Endothelial cell of umbilical vein (primary cell): Measurements from ENCODE around the gene CORO7. TPM values are rescaled to one million over a fixed set of nuclear protein-coding genes. Genes with fewer than 3 reads are reported as not detected.

ENCODE experiments used
- BruUV-seq: library from RNA; stranded (reverse); fragments of 400-500 nt; replicated peaks from 2 replicates; lab custom pipeline; 2021; lab: Mats Ljungman, UMichigan
- CTCF ChIA-PET: fragments of 300-600, 350-600 bp; sonication (Branson Sonifier 250); formaldehyde crosslinking; loops from one replicate; lab custom pipeline; 2021; ENCODE audit warnings: antibody characterized with exemption, inconsistent platforms; lab: Charles Lee
- POLR2A ChIA-PET: fragments of 300-600, 350-600 bp; sonication (Branson Sonifier 250); formaldehyde crosslinking; loops from one replicate; lab custom pipeline; 2021; ENCODE audit warnings: antibody characterized with exemption, inconsistent platforms; lab: Charles Lee
- DNase-seq: peaks from one replicate; pipeline ENCODE4 v3.0.0-alpha.2; 2011; ENCODE audit warnings: low read depth, low spot score
- FAIRE-seq: peaks from 2 replicates; lab custom pipeline; 2011; peaks lifted over from hg19 to GRCh38; lab: Jason Lieb, UNC
- H2AFZ ChIP-seq: 2 replicates; pipeline ENCODE4 v1.6.0; 2012; ENCODE audit warnings: low read depth, low read length, control low read depth, inconsistent platforms
- H3K27ac ChIP-seq: 2 replicates; pipeline ENCODE4 v1.5.1; 2011; ENCODE audit warnings: low read depth, mild to moderate bottlenecking, control low read depth, low read length, moderate library complexity; ENCODE audit not compliant: insufficient read depth
- H3K27me3 ChIP-seq, 2 experiments: 2 replicates each; pipeline versions ENCODE4 v1.6.0 to v1.6.1; 2011; ENCODE audit warnings: low read length in 2 of 2, mixed read lengths in 1 of 2; ENCODE audit not compliant: control insufficient read depth in 2 of 2, insufficient read depth in 2 of 2
- H3K36me3 ChIP-seq, 2 experiments: 2 replicates in 1 of 2; 3 replicates in 1 of 2; pipeline ENCODE4 v1.5.1; 2011; ENCODE audit warnings: low read length in 2 of 2, mild to moderate bottlenecking in 1 of 2, moderate library complexity in 1 of 2; ENCODE audit not compliant: control insufficient read depth in 2 of 2, insufficient read depth in 2 of 2; ENCODE audit errors: extremely low read depth in 1 of 2
- H3K4me1 ChIP-seq: 3 replicates; pipeline ENCODE4 v1.5.1; 2011; ENCODE audit warnings: mild to moderate bottlenecking, low read length; ENCODE audit not compliant: control insufficient read depth, insufficient read depth; ENCODE audit errors: extremely low read depth
- H3K4me2 ChIP-seq: 2 replicates; pipeline ENCODE4 v1.6.1; 2011; ENCODE audit warnings: low read length, control low read depth, mixed read lengths; ENCODE audit not compliant: insufficient read depth
- H3K4me3 ChIP-seq, 3 experiments: fragments of 200-600 bp in 1 of 3; sonication (generic), shearing (Covaris generic) in 1 of 3; replicated peaks in 1 of 3; 2 replicates each; pipeline ENCODE4 v1.5.1; 2011 to 2016; ENCODE audit warnings: control low read depth in 3 of 3, low read length in 3 of 3, mild to moderate bottlenecking in 2 of 3, inconsistent platforms in 1 of 3, low read depth in 1 of 3, moderate library complexity in 1 of 3; ENCODE audit not compliant: insufficient read depth in 1 of 3
- H3K79me2 ChIP-seq: 2 replicates; pipeline ENCODE4 v1.6.0; 2012; ENCODE audit warnings: low read length, inconsistent platforms; ENCODE audit not compliant: control insufficient read depth, insufficient read depth
- H3K9ac ChIP-seq: replicated peaks from 2 replicates; pipeline ENCODE3; 2011; ENCODE audit warnings: low read length, control low read depth; ENCODE audit not compliant: insufficient read depth; ENCODE audit errors: extremely low read depth
- H3K9me1 ChIP-seq: replicated peaks from 3 replicates; pipeline ENCODE4 v1.6.0; 2011; ENCODE audit warnings: mild to moderate bottlenecking, low read length; ENCODE audit not compliant: control insufficient read depth, insufficient read depth; ENCODE audit errors: extremely low read depth
- H3K9me3 ChIP-seq: replicated peaks from 2 replicates; pipeline ENCODE4 v1.5.1; 2012; ENCODE audit warnings: low read length, inconsistent platforms; ENCODE audit not compliant: control insufficient read depth, insufficient read depth
- H4K20me1 ChIP-seq: replicated peaks from 2 replicates; pipeline ENCODE3; 2011; ENCODE audit warnings: mild to moderate bottlenecking, low read length; ENCODE audit not compliant: control insufficient read depth, insufficient read depth; ENCODE audit errors: extremely low read depth
- EZH2 ChIP-seq: IDR thresholded peaks from 2 replicates; pipeline ENCODE4 v1.6.1; 2012; ENCODE audit warnings: borderline replicate concordance, low read depth, mild to moderate bottlenecking, moderate library complexity, low read length, inconsistent platforms; ENCODE audit not compliant: severe bottlenecking
- FOS ChIP-seq: IDR thresholded peaks from 2 replicates; pipeline ENCODE4 v1.6.1; 2011; ENCODE audit warnings: mild to moderate bottlenecking, low read length, moderate library complexity, borderline replicate concordance; ENCODE audit not compliant: insufficient read depth
- GATA2 ChIP-seq: IDR thresholded peaks from 2 replicates; pipeline ENCODE4 v1.7.0; 2011; ENCODE audit warnings: low read depth, mild to moderate bottlenecking, moderate library complexity, mixed read lengths, low read length; ENCODE audit not compliant: insufficient read length, insufficient read depth
- JUN ChIP-seq: IDR thresholded peaks from 2 replicates; pipeline ENCODE4 v1.6.1; 2011; ENCODE audit warnings: borderline replicate concordance, low read depth; ENCODE audit not compliant: insufficient read length, insufficient read depth
- MYC ChIP-seq: IDR thresholded peaks from one replicate; pipeline ENCODE4 v1.6.1; 2011; ENCODE audit warnings: mild to moderate bottlenecking, low read depth, low read length
- POLR2A ChIP-seq: IDR thresholded peaks from 2 replicates; pipeline ENCODE4 v1.6.1; 2012; ENCODE audit warnings: low read depth, mild to moderate bottlenecking, control low read depth, low read length
- POLR2AphosphoS5 ChIP-seq: IDR thresholded peaks from 2 replicates; pipeline ENCODE4 v1.6.1; 2012; ENCODE audit warnings: low read depth, mild to moderate bottlenecking, control low read depth, low read length, moderate library complexity; ENCODE audit not compliant: insufficient read depth
- dilution Hi-C: fragments of 300-500 bp; cut with MboI; formaldehyde crosslinking; loops from one replicate; pipeline ENCODE4 v1.15.0; 2019; ENCODE audit warnings: low sequenced_read_pairs; ENCODE audit not compliant: extremely low pct_ligation_motif_present
- intact Hi-C: fragments of 100-400 bp; cut with micrococcal nuclease; formaldehyde crosslinking; loops from one replicate; pipeline ENCODE4 v1.10.0; 2022
- polyA plus RNA-seq, 4 experiments: library from polyadenylated mRNA; depleted of rRNA in 3 of 4; stranded (reverse) in 3 of 4; unstranded in 1 of 4; fragments of >200 nt; gene quantifications; 2 replicates each; pipeline versions ENCODE4 v1.2.1 to v1.2.3, GENCODE V29; 2011 to 2012; ENCODE audit warnings: missing spikeins in 1 of 4
- total RNA-seq: library from RNA; stranded (reverse); gene quantifications from 2 replicates; pipeline ENCODE4 v1.2.3, GENCODE V29; 2021
- TF ChIP-seq, protein P1 (sequence below): IDR thresholded peaks from 2 replicates; pipeline ENCODE4 v1.6.1; 2011; ENCODE audit not compliant: insufficient read depth, insufficient read length
- TF ChIP-seq, protein P2 (sequence below), 2 donors: IDR thresholded peaks; 1 replicate in 1 of 2; 2 replicates in 1 of 2; pipeline ENCODE4 v1.5.1; 2011; ENCODE audit warnings: low read length in 2 of 2, mild to moderate bottlenecking in 2 of 2, moderate library complexity in 2 of 2, control low read depth in 1 of 2, inconsistent platforms in 1 of 2, low read depth in 1 of 2; ENCODE audit not compliant: insufficient read depth in 1 of 2; ENCODE audit errors: extremely low read depth in 1 of 2

Gene CORO7
- total and polyA plus RNA-seq, 2 donors (not counting 3 experiments of a cell fraction or from before 2014, with no cell fraction given): 42.5 to 72.3 TPM

DNA sequence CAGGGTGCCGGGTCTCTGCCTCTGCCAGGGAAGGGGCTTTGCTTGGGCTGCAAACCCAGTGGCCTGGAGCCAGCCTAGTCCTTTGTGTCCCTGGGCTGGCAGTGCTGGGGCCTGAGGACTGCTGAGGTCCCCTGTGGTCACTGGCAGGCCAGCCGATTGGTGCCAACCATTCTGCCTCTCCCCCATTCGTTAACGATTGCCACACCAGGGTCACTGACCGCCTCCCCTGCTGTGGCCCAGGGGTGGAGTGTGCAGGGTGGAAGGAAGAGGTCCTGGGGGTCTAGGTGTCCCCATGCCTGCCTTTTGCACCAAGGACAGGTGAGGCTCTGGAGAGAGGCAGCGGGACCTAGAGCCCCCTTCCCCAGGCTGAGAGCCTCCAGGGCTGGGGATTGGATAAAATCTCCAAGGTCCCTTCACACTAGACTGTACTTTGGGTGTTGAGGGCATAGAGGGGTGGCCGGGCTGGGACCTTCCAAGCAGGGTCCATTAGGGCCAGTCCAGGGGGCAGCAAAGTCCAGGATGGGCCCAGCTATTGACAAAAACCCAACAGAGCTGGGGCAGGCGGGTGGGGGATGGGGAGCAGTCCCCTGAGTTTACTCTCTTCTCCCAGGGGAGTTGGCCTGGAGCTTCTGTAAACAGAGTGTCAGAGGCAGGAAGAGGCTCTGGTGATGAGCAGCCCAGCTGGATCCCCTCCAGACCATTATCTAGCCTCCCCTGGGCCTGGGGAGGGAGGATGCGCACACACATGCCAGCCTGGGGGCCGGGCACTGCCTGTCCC lies 43.6 kb downstream of the CORO7 start:
- H3K27ac ChIP-seq: no peak overlapping the region
- H3K9ac ChIP-seq: no peak overlapping the region
- peak overlapping the region; percentile 56 for H3K4me2 ChIP-seq
- dilution Hi-C loops (no loop called here), intact Hi-C loops (no loop called here)
- no peaks in the 10 kb centered on the region for H3K79me2 ChIP-seq
- ChIA-PET POLR2A (no interaction called here), CTCF (interaction anchor here (1.3 to 3.3 kb wide), 3 partner anchors 14 to 31 kb away, joined by 3 to 11 read pairs (median 5); no protein-coding TSS in a partner anchor)
- no peak for FAIRE-seq
- H3K4me1 ChIP-seq: peaks cover 6% of the 10 kb centered on the region
- no peaks in the 10 kb centered on the region for H3K9me1 ChIP-seq
- H2AFZ ChIP-seq: no peak overlapping the region
- no TSS peak for BruUV-seq
- H3K27me3 ChIP-seq: no peaks in the 10 kb centered on the region
- no peaks in the 10 kb centered on the region for H4K20me1 ChIP-seq
- no peaks in the 10 kb centered on the region for H3K9me3 ChIP-seq
- no peaks in the 10 kb centered on the region for H3K36me3 ChIP-seq
- TF ChIP-seq, protein P1, sequence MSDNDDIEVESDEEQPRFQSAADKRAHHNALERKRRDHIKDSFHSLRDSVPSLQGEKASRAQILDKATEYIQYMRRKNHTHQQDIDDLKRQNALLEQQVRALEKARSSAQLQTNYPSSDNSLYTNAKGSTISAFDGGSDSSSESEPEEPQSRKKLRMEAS: no peak
- TF ChIP-seq EZH2: no peak
- no peak for TF ChIP-seq FOS
- TF ChIP-seq POLR2A: no peak
- TF ChIP-seq JUN: no peak
- TF ChIP-seq, protein P2, sequence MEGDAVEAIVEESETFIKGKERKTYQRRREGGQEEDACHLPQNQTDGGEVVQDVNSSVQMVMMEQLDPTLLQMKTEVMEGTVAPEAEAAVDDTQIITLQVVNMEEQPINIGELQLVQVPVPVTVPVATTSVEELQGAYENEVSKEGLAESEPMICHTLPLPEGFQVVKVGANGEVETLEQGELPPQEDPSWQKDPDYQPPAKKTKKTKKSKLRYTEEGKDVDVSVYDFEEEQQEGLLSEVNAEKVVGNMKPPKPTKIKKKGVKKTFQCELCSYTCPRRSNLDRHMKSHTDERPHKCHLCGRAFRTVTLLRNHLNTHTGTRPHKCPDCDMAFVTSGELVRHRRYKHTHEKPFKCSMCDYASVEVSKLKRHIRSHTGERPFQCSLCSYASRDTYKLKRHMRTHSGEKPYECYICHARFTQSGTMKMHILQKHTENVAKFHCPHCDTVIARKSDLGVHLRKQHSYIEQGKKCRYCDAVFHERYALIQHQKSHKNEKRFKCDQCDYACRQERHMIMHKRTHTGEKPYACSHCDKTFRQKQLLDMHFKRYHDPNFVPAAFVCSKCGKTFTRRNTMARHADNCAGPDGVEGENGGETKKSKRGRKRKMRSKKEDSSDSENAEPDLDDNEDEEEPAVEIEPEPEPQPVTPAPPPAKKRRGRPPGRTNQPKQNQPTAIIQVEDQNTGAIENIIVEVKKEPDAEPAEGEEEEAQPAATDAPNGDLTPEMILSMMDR (IDR thresholded peaks at IDR 0.05; ENCODE audit: extremely low read depth in 1 of 2, insufficient read depth in 1 of 2, low read depth in 1 of 2, low read length in 2 of 2): no peak
- no peak for TF ChIP-seq GATA2
- TF ChIP-seq MYC: no peak
- TF ChIP-seq POLR2AphosphoS5: no peak
- H3K4me3 ChIP-seq: no peak overlapping the region
- no peak for DNase-seq
